Measurements from ENCODE around the gene ODC1.
A peak's percentile ranks its signal among the peaks of the same experiment; 100 is the strongest.
"Not testable (repeated sequence)": the region's sequence is repeated elsewhere in the genome, so short reads cannot be mapped to it uniquely, and the experiment has no call there.

The ODC1 gene

DNA sequence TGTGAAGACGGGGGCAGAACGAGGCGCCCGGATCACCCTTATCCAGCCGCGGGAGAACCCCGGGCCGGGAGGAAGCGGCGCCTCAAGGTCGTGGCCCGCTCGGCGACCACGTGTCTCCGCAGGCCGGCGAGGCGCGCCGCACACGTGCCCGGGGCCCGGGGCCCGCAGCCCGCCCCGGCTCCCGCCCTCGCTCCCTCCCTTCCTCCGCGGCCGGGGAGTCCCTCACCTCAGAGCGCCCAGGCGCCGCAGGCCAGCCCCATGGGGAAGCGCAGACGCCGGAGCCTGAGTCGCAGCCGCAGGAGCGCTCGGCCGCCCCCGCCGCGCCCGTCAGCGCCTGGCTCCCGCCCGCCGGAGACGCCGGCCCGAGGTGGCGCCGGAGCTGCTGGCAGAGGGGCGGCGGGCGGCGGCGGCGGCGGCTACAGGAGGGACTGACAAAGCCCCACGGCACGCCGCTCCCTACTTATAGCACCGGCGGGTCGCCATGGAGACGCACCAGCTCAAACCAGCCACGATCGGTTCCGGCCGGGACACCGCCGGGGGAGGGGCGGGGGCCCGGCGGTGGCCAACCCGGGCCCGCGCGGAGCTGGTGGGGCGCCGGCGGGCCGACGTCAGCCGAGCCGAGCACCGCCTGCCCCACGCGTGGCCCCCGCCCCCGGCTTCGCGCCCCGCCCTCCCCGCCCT lies at the start of gene ODC1:
Gene ODC1 (minus strand): TSS at position 433 of the 681 bp plus-strand sequence. CDS start 3,295 bp downstream, outside the sequence.
- peak; percentile 34 for DNase-seq (ENCODE audit: low spot score)

DNA sequence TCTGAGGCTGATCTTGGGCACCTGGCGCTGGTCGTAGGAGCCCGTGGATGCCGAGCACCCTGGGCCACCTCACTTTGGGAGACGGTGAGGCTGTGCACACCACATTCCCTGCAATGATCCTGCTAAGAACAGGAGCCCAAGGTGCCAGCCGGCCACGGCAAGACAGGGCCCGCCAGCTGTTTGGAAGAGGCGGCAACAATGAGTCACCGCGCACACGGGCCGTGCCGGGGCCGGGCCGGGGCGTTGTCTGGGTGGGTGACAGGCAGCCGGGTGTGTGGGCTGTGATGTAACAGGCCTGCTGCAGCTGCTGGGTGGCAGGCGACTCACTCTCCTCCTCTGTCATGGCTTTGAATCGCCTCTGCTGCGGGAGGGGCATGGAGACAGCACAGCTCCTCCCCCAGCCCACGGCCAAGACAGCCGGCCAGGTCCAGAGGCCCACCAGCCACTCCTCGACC lies 49.7 kb upstream of the ODC1 start:
- no peak for DNase-seq (ENCODE audit: low spot score)

GRCh38 chr2:10495988-10496313 lies 47.8 kb upstream of the ODC1 start:
- DNase-seq (ENCODE audit: low spot score), result no peak

DNA sequence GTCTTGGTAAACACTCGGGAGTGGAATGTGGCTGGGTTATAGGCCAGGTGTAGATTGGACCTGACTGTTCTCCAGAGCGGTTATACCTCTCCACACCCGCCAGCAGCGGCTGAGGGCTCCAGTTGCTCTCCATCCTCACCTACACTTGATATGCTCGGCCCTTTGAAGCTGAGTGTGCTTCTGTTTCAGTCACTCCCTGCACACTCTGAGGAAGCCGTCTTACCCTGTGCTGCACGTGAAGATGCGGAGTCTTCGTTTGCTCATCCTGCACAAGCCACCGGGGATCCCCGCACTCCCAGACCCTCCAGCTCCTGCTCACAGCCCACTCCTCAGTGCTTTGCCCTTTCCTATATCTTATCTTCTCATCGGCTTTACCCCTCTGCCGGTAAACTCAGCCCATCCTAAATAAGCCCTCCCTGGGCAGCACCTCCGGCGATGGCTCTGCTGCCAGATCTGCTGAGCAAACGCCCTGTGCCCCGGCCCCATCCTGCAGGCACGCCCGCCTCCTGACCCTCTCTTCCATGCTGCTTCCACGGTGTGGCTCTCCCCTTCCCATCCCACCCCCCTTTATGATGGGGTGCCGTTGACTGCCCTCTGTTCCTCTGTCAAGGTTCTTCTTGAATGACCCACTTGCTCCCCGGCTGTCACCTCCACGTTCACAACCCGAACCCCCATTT lies 47.3 kb upstream of the ODC1 start:
- no peak for DNase-seq (ENCODE audit: low spot score)

DNA sequence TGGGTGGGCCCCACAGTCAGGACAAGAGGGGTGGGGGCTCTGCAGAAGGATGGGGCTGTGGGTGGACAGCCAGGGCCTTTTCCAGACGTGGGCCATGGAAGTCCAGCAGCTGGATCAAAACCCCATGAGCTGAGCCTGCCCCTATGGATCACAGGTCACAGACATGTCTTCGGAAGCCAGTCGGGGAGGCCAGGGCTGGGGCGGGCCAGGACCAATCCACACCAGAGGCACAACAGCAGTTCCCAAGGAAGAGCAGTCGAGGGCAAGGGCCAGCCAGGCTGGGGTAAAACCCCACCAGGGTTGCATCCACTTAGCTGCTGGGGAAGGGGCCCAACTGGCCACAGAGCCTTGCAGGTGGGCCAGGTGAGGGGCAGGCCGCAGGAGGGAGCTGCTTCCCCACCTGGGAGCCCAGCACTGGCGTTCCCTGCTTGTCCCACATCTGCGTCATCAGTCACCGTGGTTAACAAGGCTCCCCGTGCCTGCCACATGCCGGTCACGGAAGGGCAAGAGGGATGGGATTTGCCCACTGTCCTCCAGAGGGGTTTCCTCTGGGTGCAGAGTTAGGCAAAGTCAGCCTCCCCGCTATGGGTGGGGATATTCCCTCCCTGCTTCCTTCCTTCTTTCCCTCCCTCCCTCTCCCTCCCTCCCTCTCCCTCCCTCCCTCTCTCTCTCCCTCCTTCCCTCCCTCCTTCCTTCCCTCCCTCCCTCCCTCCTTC lies 46.4 kb upstream of the ODC1 start:
- no peak for DNase-seq (ENCODE audit: low spot score)

GRCh38 chr2:10493634-10494281 lies 45.6 kb upstream of the ODC1 start:
- DNase-seq (ENCODE audit: low spot score), result no peak

- DNase-seq (ENCODE audit: low spot score), result no peak
Measured at GRCh38 chr2:10493075-10493633, 45.0 kb upstream of the ODC1 start.

- DNase-seq (ENCODE audit: low spot score), result no peak
Measured at GRCh38 chr2:10490806-10491291, 42.7 kb upstream of the ODC1 start.

DNA sequence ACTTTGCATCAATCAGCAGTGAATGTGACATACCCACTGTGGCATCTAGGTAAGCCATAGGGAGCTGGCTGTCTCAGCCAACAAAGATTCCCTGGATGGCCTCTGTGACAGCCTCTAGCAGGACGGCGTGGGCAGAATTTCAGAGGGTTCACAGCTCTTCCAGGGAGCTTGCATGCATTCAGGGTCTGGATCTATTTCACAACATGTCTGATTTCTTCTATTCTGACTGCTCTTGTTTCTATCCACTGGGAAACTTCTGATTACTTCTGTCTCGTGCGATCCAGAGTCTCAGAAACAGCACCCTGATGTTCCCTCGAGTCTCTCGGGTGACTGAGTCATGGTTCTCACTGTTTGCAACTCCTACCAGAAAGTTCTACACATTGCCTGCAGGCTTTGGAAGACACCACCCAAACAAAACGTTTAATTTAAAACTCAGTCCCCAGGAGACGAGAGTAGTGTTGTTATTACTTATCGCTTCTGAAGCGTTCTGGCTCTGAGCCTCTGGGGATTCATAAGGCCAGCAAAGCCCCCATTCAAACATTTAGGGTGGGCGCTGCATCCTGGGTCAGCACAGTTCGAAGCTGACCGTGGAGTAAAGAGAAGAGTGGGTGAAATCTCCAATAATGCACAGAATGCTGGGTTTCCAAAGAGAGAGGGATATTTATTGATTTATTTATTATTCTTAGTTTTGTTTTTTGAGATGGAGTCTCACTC lies 41.9 kb upstream of the ODC1 start:
- DNase-seq (ENCODE audit: low spot score), result no peak

DNA sequence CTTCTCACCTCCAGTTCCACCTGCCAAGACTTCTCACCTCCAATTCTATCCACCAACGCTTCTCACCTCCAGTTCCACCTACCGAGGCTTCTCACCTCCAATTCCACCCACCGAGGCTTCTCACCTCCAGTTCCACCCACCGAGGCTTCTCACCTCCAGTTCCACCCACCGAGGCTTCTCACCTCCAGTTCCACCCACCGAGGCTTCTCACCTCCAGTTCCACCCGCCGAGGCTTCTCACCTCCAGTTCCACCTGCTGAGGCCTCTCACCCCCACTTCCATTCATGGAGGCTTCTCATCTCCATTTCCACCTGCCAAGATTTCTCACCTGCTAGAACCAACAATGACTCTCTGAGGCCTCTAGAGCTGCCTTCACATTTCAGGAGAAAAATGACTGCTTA lies 40.0 kb upstream of the ODC1 start:
- not testable (repeated sequence) for DNase-seq (ENCODE audit: low spot score)

GRCh38 chr2:10487741-10488104 lies 39.6 kb upstream of the ODC1 start:
- not testable (repeated sequence) for DNase-seq (ENCODE audit: low spot score)

DNA sequence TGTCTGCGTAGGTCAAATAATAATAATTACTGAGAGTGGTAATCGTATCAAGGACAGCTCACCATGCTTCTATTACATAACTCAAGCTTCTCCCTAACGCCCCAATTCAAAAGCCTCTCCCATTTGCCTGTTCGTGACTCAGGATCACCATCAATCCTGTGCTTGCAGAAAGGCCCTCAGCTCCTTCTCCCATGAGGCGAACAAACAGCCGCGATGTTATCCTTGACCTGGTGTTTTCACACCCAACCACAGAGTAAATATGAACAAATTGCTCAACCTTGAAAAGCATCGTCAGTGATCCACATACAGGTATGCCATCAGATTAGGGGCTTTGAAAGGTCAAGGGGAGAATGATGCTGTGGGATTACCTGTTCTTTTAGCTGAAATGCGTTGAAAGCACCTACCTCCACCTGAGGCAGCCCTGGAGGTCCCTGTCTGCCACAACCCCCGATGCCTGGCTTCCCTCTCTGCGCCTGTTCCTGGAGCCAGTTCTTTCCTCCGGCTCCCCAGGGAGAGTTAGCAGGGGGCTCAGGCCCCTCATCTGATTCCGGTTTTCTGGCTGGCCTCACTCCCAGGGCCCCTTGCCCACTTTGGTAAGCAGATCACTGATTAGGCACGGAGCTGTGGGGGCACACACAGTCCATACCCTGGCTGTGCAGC lies 39.1 kb upstream of the ODC1 start:
- DNase-seq (ENCODE audit: low spot score), result no peak

GRCh38 chr2:10486601-10487079 lies 38.5 kb upstream of the ODC1 start:
- DNase-seq (ENCODE audit: low spot score), result no peak

GRCh38 chr2:10486091-10486490 lies 38.0 kb upstream of the ODC1 start:
- DNase-seq (ENCODE audit: low spot score), result no peak

DNA sequence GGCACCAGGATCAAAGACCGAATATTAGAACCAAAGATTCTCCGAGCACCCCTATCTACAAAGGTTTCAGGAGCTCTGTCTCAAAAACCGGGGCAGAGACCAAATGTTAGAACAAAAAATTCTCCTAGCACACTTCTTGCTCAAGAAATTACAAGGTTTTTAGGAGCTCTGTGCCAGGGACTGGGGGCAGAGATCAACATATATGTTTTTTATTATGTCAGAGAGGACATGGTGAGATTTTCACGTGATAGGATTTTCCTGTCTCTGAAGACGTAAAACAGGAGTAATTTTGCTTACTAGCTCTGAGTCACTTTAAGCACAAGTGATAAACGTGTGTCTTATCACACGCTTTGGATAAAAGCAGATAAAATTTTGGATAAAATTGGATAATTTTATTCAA lies 34.8 kb upstream of the ODC1 start:
- no peak for DNase-seq (ENCODE audit: low spot score)

- DNase-seq (ENCODE audit: low spot score), result no peak
Measured at GRCh38 chr2:10482460-10482859, 34.3 kb upstream of the ODC1 start.

- no peak for DNase-seq (ENCODE audit: low spot score)
Measured at GRCh38 chr2:10481666-10482157, 33.6 kb upstream of the ODC1 start.

DNA sequence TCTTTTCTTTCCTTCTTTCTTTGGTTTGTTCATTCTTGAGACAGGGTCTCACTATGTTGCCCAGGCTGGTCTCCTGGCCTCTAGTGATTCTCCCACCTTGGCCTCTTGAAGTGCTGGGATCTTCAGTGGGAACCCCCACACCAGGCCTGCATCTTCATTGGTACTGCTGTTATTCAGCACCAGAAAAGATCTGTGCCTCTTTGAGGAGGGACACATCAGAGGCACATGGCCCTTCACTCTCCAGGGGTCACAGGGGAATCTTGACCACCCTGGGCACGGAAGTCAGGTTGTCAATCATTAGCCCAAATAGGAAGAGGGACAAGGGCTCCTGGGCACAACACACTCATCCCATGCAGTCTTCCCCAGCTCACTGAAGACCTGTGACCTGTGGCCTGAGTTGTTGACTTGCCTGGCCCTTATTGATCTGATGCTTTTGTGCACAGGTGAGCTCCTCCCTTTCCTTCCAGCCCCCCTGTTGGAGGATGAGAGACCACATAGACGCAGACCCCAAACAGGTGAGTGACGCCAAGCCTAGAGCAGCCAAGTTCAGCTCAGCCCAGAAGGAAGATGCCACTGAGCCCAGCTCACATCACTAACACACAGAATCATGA lies 33.0 kb upstream of the ODC1 start:
- DNase-seq (ENCODE audit: low spot score), result no peak

GRCh38 chr2:10480359-10480949 lies 32.3 kb upstream of the ODC1 start:
- no peak for DNase-seq (ENCODE audit: low spot score)

DNA sequence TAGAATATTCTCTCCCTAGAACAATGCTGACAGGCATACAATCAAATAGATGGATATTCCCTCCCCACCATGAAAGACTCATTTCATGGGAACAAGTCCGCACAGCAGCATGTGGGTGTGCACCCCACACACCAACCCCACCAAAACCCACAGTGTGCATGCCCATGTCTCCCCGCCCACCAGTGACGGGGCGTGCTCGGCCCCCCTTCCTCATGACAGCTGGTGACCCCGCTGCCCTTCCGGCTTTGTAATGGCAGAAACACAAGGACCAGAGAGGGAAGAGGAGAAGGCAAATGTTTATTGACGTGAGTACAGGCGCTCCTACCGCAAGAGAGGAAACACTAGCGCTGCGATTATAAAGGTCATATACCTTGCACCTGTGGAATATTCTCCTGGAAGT lies 30.8 kb upstream of the ODC1 start:
- no peak for DNase-seq (ENCODE audit: low spot score)
